H9 (cell line): Measurements from ENCODE around the gene ARFGEF2. TPM values are rescaled to one million over a fixed set of nuclear protein-coding genes. Genes with fewer than 3 reads are reported as not detected.

Experiments
- DNase-seq: peaks from one replicate; pipeline ENCODE4 v3.0.0-alpha.2; 2017
- H2AFZ ChIP-seq: one replicate; pipeline ENCODE4 v1.6.1; 2013; ENCODE audit warnings: mild to moderate bottlenecking, low read length, control low read depth, moderate library complexity
- H2AK5ac ChIP-seq: 2 replicates; pipeline ENCODE4 v1.6.1; 2013; ENCODE audit warnings: low read length, control low read depth, mixed read lengths; ENCODE audit not compliant: insufficient read length
- H2BK120ac ChIP-seq: one replicate; pipeline ENCODE4 v1.6.1; 2013; ENCODE audit warnings: low read depth, mild to moderate bottlenecking, low read length, control low read depth, inconsistent platforms; ENCODE audit not compliant: poor library complexity, severe bottlenecking
- H2BK12ac ChIP-seq: 2 replicates; pipeline ENCODE4 v1.6.1; 2013; ENCODE audit warnings: low read length, control low read depth, mixed read lengths, low read depth; ENCODE audit not compliant: insufficient read length
- H2BK15ac ChIP-seq: 2 replicates; pipeline ENCODE4 v1.6.1; 2013; ENCODE audit warnings: low read depth, low read length, control low read depth
- H2BK20ac ChIP-seq: one replicate; pipeline ENCODE4 v1.6.1; 2013; ENCODE audit warnings: low read depth, mild to moderate bottlenecking, low read length, control low read depth, inconsistent platforms; ENCODE audit not compliant: poor library complexity, severe bottlenecking
- H2BK5ac ChIP-seq: 2 replicates; pipeline ENCODE4 v1.6.1; 2013; ENCODE audit warnings: low read length, control low read depth, mixed read lengths; ENCODE audit not compliant: insufficient read length
- H3K14ac ChIP-seq: 2 replicates; pipeline ENCODE4 v1.6.1; 2013; ENCODE audit warnings: low read length, control low read depth; ENCODE audit not compliant: insufficient read depth
- H3K18ac ChIP-seq: 2 replicates; pipeline ENCODE4 v1.6.1; 2013; ENCODE audit warnings: low read depth, mild to moderate bottlenecking, mixed read lengths, low read length, control low read depth; ENCODE audit not compliant: insufficient read length
- H3K23ac ChIP-seq: 2 replicates; pipeline ENCODE4 v1.6.1; 2013; ENCODE audit warnings: low read length, control low read depth, mixed read lengths, low read depth; ENCODE audit not compliant: insufficient read length
- H3K23me2 ChIP-seq: 2 replicates; pipeline ENCODE4 v1.6.1; 2013; ENCODE audit warnings: low read depth, mild to moderate bottlenecking, mixed read lengths, low read length, control low read depth; ENCODE audit not compliant: insufficient read length, poor library complexity, severe bottlenecking
- H3K27ac ChIP-seq: 2 replicates; pipeline ENCODE4 v1.5.1; 2013; ENCODE audit warnings: low read length, control low read depth, mixed read lengths, low read depth; ENCODE audit not compliant: insufficient read length
- H3K27me3 ChIP-seq: 2 replicates; pipeline ENCODE4 v1.6.1; 2013; ENCODE audit warnings: low read length, control low read depth, inconsistent platforms; ENCODE audit not compliant: insufficient read depth
- H3K4ac ChIP-seq: 2 replicates; pipeline ENCODE4 v1.6.1; 2013; ENCODE audit warnings: low read depth, mild to moderate bottlenecking, control low read depth, inconsistent platforms, low read length, moderate library complexity
- H3K4me1 ChIP-seq: 2 replicates; pipeline ENCODE4 v1.6.1; 2013; ENCODE audit warnings: low read length, control low read depth, inconsistent platforms; ENCODE audit not compliant: insufficient read depth
- H3K4me2 ChIP-seq: 2 replicates; pipeline ENCODE4 v1.6.1; 2013; ENCODE audit warnings: low read length, control low read depth, mixed read lengths; ENCODE audit not compliant: insufficient read length, insufficient read depth
- H3K56ac ChIP-seq: 2 replicates; pipeline ENCODE4 v1.6.1; 2013; ENCODE audit warnings: low read depth, mild to moderate bottlenecking, mixed read lengths, low read length, control low read depth; ENCODE audit not compliant: insufficient read length
- H3K79me1 ChIP-seq: 2 replicates; pipeline ENCODE4 v1.6.1; 2013; ENCODE audit warnings: low read depth, mild to moderate bottlenecking, moderate library complexity, low read length, control low read depth, inconsistent platforms; ENCODE audit not compliant: insufficient read depth, poor library complexity, severe bottlenecking
- H3K79me2 ChIP-seq: 2 replicates; pipeline ENCODE4 v1.6.1; 2013; ENCODE audit warnings: low read length, control low read depth, inconsistent platforms; ENCODE audit not compliant: insufficient read depth
- H3K9ac ChIP-seq: 2 replicates; pipeline ENCODE4 v1.6.1; 2013; ENCODE audit warnings: low read length, control low read depth, mixed read lengths; ENCODE audit not compliant: insufficient read length; ENCODE audit errors: extremely low read depth
- H3K9me3 ChIP-seq: one replicate; pipeline ENCODE4 v1.6.1; 2013; ENCODE audit warnings: low read depth, low read length, inconsistent platforms; ENCODE audit not compliant: control insufficient read depth
- H3T11ph ChIP-seq: one replicate; pipeline ENCODE4 v1.6.1; 2013; ENCODE audit warnings: mild to moderate bottlenecking, low read length, control low read depth, inconsistent platforms
- H4K20me1 ChIP-seq: one replicate; pipeline ENCODE4 v1.6.1; 2013; ENCODE audit not compliant: control insufficient read depth, insufficient read length, insufficient read depth
- H4K5ac ChIP-seq: 2 replicates; pipeline ENCODE4 v1.6.1; 2013; ENCODE audit warnings: low read depth, mild to moderate bottlenecking, mixed read lengths, low read length, control low read depth; ENCODE audit not compliant: insufficient read length
- H4K8ac ChIP-seq: replicated peaks from 2 replicates; pipeline ENCODE4 v1.6.1; 2013; ENCODE audit warnings: low read length, control low read depth, mixed read lengths, low read depth; ENCODE audit not compliant: insufficient read length
- H4K91ac ChIP-seq: 2 replicates; pipeline ENCODE4 v1.6.1; 2013; ENCODE audit warnings: low read depth, mild to moderate bottlenecking, moderate library complexity, mixed read lengths, low read length, control low read depth; ENCODE audit not compliant: insufficient read length
- H3K27ac Mint-ChIP-seq, 3 experiments: 2 replicates in 2 of 3; 3 replicates in 1 of 3; pipeline ENCODE4 v1.8.0; 2020 to 2021; ENCODE audit warnings: mixed read lengths in 3 of 3, mild to moderate bottlenecking in 1 of 3, moderate library complexity in 1 of 3
- H3K27me3 Mint-ChIP-seq: 2 replicates; pipeline ENCODE4 v1.8.0; 2021; ENCODE audit warnings: low read depth, mild to moderate bottlenecking, moderate library complexity, mixed read lengths
- H3K36me3 Mint-ChIP-seq, 3 experiments: 2 replicates in 2 of 3; 3 replicates in 1 of 3; pipeline ENCODE4 v1.8.0; 2020 to 2021; ENCODE audit warnings: low read depth in 3 of 3, mixed read lengths in 3 of 3; ENCODE audit not compliant: insufficient read depth in 1 of 3
- H3K4me1 Mint-ChIP-seq, 2 experiments: 2 replicates each; pipeline ENCODE4 v1.8.0; 2020; ENCODE audit warnings: mixed read lengths in 2 of 2
- H3K4me3 Mint-ChIP-seq, 2 experiments: 2 replicates in 1 of 2; 3 replicates in 1 of 2; pipeline ENCODE4 v1.8.0; 2020 to 2021; ENCODE audit warnings: mild to moderate bottlenecking in 2 of 2, mixed read lengths in 2 of 2, moderate library complexity in 1 of 2
- H3K9me3 Mint-ChIP-seq, 2 experiments: 2 replicates in 1 of 2; 3 replicates in 1 of 2; pipeline ENCODE4 v1.8.0; 2020; ENCODE audit warnings: mild to moderate bottlenecking in 2 of 2, mixed read lengths in 2 of 2, moderate library complexity in 1 of 2
- WGBS: extraction: QIAGEN DNeasy Blood & Tissue Kit; methylation state at CpG from one replicate; pipeline ENCODE4 v1.1.7; 2013; ENCODE audit warnings: missing lambda C conversion rate, low lambda C conversion rate, mixed read lengths; ENCODE audit not compliant: insufficient read length; ENCODE audit errors: extremely low coverage; 5-methylcytosine and 5-hydroxymethylcytosine counted together
- total RNA-seq: library from RNA; stranded (reverse); gene quantifications from 2 replicates; pipeline ENCODE4 v1.2.1, GENCODE V29; 2021
- TF ChIP-seq, protein P1 (sequence below): fragments of 200-600 bp; sonication (generic); conservative IDR thresholded peaks from 3 replicates; pipeline ENCODE4 v1.8.0; 2021; ENCODE audit warnings: antibody characterized with exemption, mild to moderate bottlenecking

ARFGEF2 gene
- total RNA-seq, 1 experiment from 2014 or later: 16.6 TPM

DNA sequence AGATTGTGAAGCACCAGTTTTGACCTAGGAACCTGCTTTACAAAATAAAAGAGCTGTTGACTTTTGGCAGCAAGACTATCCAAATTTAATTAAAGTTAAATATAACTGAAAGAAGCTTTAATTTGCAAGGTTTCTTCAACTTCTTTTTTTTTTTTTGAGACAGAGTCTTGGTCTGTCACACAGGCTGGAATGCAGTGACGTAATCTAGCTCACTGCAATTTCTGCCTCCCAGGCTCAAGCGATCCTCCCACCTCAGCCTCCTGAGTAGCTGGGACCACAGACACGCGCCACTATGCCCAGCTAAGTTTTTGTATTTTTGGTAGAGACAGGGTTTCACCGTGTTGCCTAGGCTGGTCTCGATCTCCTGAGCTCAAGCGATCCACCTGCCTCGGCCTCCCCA, 110.9 kb downstream of the ARFGEF2 start:
- Histone ChIP-seq H2BK120ac (no peak overlapping the region), H2BK20ac (no peak overlapping the region), H3K18ac (no peak overlapping the region), H3K23ac (no peak overlapping the region), H3K79me1 (no peaks in the 10 kb centered on the region), H2BK12ac (no peak overlapping the region), H2AK5ac (no peak overlapping the region), H3K4ac (no peak overlapping the region), H4K8ac (no peak overlapping the region), H4K91ac (no peak overlapping the region), H3K56ac (no peak overlapping the region), H3K23me2 (no peaks in the 10 kb centered on the region), H2BK5ac (no peak overlapping the region), H4K20me1 (no peaks in the 10 kb centered on the region), H3K27me3 (no peaks in the 10 kb centered on the region), H3K27ac (no peak overlapping the region), H2BK15ac (no peak overlapping the region), H3T11ph (no peak overlapping the region), H2AFZ (no peak overlapping the region), H3K79me2 (no peaks in the 10 kb centered on the region), H3K4me1 (no peaks in the 10 kb centered on the region), H3K14ac (no peak overlapping the region), H3K9ac (no peak overlapping the region), H3K4me2 (no peak overlapping the region), H4K5ac (no peak overlapping the region), H3K9me3 (no peaks in the 10 kb centered on the region)
- WGBS: no CpG with 5 or more reads among the region's 8 CpGs
- Mint-ChIP-seq H3K36me3 (peaks cover 2 to 34% (median 27%) of the 10 kb centered on the region in 3 experiments; a peak in 6 of 7 replicates), H3K4me1 (peaks cover 4 to 8% of the 10 kb centered on the region in 2 experiments; a peak in 3 of 4 replicates), H3K9me3 (no peaks in the 10 kb centered on the region), H3K4me3 (no peak overlapping the region), H3K27ac (no peak overlapping the region), H3K27me3 (no peaks in the 10 kb centered on the region)
- DNase-seq: no peak
- TF ChIP-seq, protein P1, sequence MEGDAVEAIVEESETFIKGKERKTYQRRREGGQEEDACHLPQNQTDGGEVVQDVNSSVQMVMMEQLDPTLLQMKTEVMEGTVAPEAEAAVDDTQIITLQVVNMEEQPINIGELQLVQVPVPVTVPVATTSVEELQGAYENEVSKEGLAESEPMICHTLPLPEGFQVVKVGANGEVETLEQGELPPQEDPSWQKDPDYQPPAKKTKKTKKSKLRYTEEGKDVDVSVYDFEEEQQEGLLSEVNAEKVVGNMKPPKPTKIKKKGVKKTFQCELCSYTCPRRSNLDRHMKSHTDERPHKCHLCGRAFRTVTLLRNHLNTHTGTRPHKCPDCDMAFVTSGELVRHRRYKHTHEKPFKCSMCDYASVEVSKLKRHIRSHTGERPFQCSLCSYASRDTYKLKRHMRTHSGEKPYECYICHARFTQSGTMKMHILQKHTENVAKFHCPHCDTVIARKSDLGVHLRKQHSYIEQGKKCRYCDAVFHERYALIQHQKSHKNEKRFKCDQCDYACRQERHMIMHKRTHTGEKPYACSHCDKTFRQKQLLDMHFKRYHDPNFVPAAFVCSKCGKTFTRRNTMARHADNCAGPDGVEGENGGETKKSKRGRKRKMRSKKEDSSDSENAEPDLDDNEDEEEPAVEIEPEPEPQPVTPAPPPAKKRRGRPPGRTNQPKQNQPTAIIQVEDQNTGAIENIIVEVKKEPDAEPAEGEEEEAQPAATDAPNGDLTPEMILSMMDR: no peak
